Measurements from ENCODE around the gene THADA. TPM values are rescaled to one million over a fixed set of nuclear protein-coding genes. Genes with fewer than 3 reads are reported as not detected.

Gene THADA
- total and polyA plus RNA-seq, 10 donors = 14.2 to 51.3 (median 40.0) TPM

- DNase-seq = no peak
- H3K27me3 ChIP-seq (replicated peaks in 1 of 7) = no peaks in the 10 kb centered on the region
- TF ChIP-seq POLR2A (IDR thresholded peaks at IDR 0.05) (no peak), POLR2AphosphoS5 (IDR thresholded peaks at IDR 0.05) (no peak)
- 78 to 91% (median 86%) methylated on average over 7 of the region's 7 CpGs for WGBS, 5 donors
- intact Hi-C loops (cut with DNase I; ENCODE audit: low total_unique reads) = no loop called here
- H3K4me1 ChIP-seq = peaks cover 0 to 45% (median 7%) of the 10 kb centered on the region in 6 donors
- peaks cover 0 to 10% (median 0%) of the 10 kb centered on the region in 6 donors for H3K36me3 ChIP-seq
- H3K27ac ChIP-seq = peak overlapping the region in 5 of 8 donors; percentile 9 to 58 (median 21)
- no peak overlapping the region for H3K4me3 ChIP-seq
- H3K9me3 ChIP-seq = no peaks in the 10 kb centered on the region
These were observed 180.2 kb downstream of the THADA start for GRCh38 chr2:43415592-43415991.

GRCh38 chr2:43414586-43415135, 181.2 kb downstream of the THADA start:
- H3K36me3 ChIP-seq = peaks cover 0 to 10% (median 0%) of the 10 kb centered on the region in 6 donors
- 87 to 91% (median 90%) methylated on average over 4 of the region's 4 CpGs for WGBS, 5 donors
- no peak overlapping the region for H3K27ac ChIP-seq
- intact Hi-C loops (cut with DNase I; ENCODE audit: low total_unique reads) = no loop called here
- peaks cover 0 to 39% (median 7%) of the 10 kb centered on the region in 6 donors for H3K4me1 ChIP-seq
- DNase-seq = no peak
- TF ChIP-seq POLR2A (IDR thresholded peaks at IDR 0.05) (no peak), POLR2AphosphoS5 (IDR thresholded peaks at IDR 0.05) (no peak), CTCF (IDR thresholded peaks at IDR 0.05 in 8 of 11, conservative IDR thresholded peaks at IDR 0.05 in 3 of 11) (no peak)
- H3K9me3 ChIP-seq = no peaks in the 10 kb centered on the region
- no peak overlapping the region for H3K4me3 ChIP-seq
- no peaks in the 10 kb centered on the region for H3K27me3 ChIP-seq (replicated peaks in 1 of 7)

GRCh38 chr2:43414033-43414432, 181.8 kb downstream of the THADA start:
- 94 to 99% (median 97%) methylated on average over 2 of the region's 2 CpGs for WGBS, 5 donors
- H3K4me1 ChIP-seq = peaks cover 0 to 42% (median 11%) of the 10 kb centered on the region in 6 donors
- intact Hi-C loops (cut with DNase I; ENCODE audit: low total_unique reads) = no loop called here
- H3K27me3 ChIP-seq (replicated peaks in 1 of 7) = no peaks in the 10 kb centered on the region
- peaks cover 0 to 10% (median 0%) of the 10 kb centered on the region in 6 donors for H3K36me3 ChIP-seq
- no peak overlapping the region for H3K4me3 ChIP-seq
- no peak overlapping the region for H3K27ac ChIP-seq
- no peak for DNase-seq
- no peaks in the 10 kb centered on the region for H3K9me3 ChIP-seq
- TF ChIP-seq POLR2A (IDR thresholded peaks at IDR 0.05) = no peak
- TF ChIP-seq CTCF (IDR thresholded peaks at IDR 0.05 in 8 of 11, conservative IDR thresholded peaks at IDR 0.05 in 3 of 11) = no peak
- no peak for TF ChIP-seq POLR2AphosphoS5 (IDR thresholded peaks at IDR 0.05)

GRCh38 chr2:43412114-43412753, 183.6 kb downstream of the THADA start:
- TF ChIP-seq POLR2AphosphoS5 (IDR thresholded peaks at IDR 0.05) (no peak), POLR2A (IDR thresholded peaks at IDR 0.05) (no peak), CTCF (IDR thresholded peaks at IDR 0.05 in 8 of 11, conservative IDR thresholded peaks at IDR 0.05 in 3 of 11) (no peak)
- 73 to 86% (median 79%) methylated on average over 3 of the region's 3 CpGs for WGBS, 5 donors
- peaks cover 0 to 10% (median 0%) of the 10 kb centered on the region in 6 donors for H3K36me3 ChIP-seq
- intact Hi-C loops (cut with DNase I; ENCODE audit: low total_unique reads) = no loop called here
- H3K27me3 ChIP-seq (replicated peaks in 1 of 7) = no peaks in the 10 kb centered on the region
- no peak overlapping the region for H3K27ac ChIP-seq
- H3K4me1 ChIP-seq = peaks cover 0 to 42% (median 22%) of the 10 kb centered on the region in 6 donors
- H3K4me3 ChIP-seq = no peak overlapping the region
- H3K9me3 ChIP-seq = no peaks in the 10 kb centered on the region
- DNase-seq = no peak
